ENCODE data around the gene FGF21.

The FGF21 gene

GRCh38 chr19:48795055-48795684 lies 39.8 kb downstream of the FGF21 start:
- H2AFZ ChIP-seq (ENCODE audit: low read depth, low read length): peak overlapping the region; percentile 15
- H3K9me3 ChIP-seq (ENCODE audit: low read length): peaks cover 2% of the 10 kb centered on the region
- no peaks in the 10 kb centered on the region for H3K36me3 ChIP-seq (ENCODE audit: insufficient read depth, low read length)
- H3K4me1 ChIP-seq (ENCODE audit: insufficient read depth, low read length): peaks cover 6% of the 10 kb centered on the region
- H3K27me3 ChIP-seq (ENCODE audit: insufficient read depth, low read length): no peaks in the 10 kb centered on the region
- H3K4me3 ChIP-seq (ENCODE audit: low read length): peak overlapping the region; percentile 77

- peaks cover 2% of the 10 kb centered on the region for H3K9me3 ChIP-seq (ENCODE audit: low read length)
- peaks cover 6% of the 10 kb centered on the region for H3K4me1 ChIP-seq (ENCODE audit: insufficient read depth, low read length)
- H3K4me3 ChIP-seq (ENCODE audit: low read length): no peak overlapping the region
- H2AFZ ChIP-seq (ENCODE audit: low read depth, low read length): no peak overlapping the region
- no peaks in the 10 kb centered on the region for H3K27me3 ChIP-seq (ENCODE audit: insufficient read depth, low read length)
- H3K36me3 ChIP-seq (ENCODE audit: insufficient read depth, low read length): no peaks in the 10 kb centered on the region
Measured at GRCh38 chr19:48795685-48796070, 40.4 kb downstream of the FGF21 start.

DNA sequence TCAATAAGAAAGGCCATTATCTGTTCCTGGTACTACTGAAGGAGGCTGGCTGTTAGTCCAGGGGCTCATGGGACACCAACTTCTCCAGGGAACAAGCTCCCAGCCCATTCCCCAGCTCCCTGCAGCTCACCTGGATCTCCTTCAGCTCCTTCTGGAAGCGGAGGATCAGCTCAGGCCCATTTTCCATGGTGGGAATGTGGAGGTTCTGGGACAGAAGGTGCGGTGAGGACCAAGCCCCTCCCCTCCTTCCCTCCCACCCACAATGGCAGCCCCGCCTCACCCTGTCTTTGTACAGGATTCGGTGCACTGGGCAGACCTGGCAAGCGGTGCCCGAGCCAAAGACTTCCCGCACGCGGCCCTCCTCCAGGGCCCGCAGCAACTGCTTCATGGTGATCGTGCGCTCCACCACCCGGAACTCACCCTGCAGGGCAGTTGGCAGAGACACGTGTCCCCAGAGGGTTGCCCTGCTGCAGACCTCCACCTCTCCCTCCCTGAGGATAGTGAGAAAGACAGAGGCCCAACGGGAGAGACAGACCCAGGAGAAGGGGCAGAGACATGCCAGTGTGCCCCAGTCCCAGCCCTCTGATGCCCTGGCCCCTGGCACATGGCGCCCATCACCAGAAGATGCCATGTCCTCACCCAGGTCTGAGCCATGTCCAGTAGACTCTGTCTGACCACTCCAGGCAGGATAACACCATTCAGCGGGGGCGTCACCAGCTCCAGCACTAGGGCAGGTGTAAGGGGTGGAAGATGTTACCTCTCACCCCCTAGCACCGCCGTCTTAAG lies 41.2 kb downstream of the FGF21 start:
- Histone ChIP-seq H3K4me3 (ENCODE audit: low read length) (no peak overlapping the region), H3K4me1 (ENCODE audit: insufficient read depth, low read length) (peaks cover 6% of the 10 kb centered on the region), H3K27me3 (ENCODE audit: insufficient read depth, low read length) (no peaks in the 10 kb centered on the region), H3K9me3 (ENCODE audit: low read length) (peaks cover 2% of the 10 kb centered on the region), H2AFZ (ENCODE audit: low read depth, low read length) (no peak overlapping the region), H3K36me3 (ENCODE audit: insufficient read depth, low read length) (no peaks in the 10 kb centered on the region)

- Histone ChIP-seq H3K9me3 (ENCODE audit: low read length) (peaks cover 2% of the 10 kb centered on the region), H3K36me3 (ENCODE audit: insufficient read depth, low read length) (no peaks in the 10 kb centered on the region), H2AFZ (ENCODE audit: low read depth, low read length) (no peak overlapping the region), H3K4me3 (ENCODE audit: low read length) (no peak overlapping the region), H3K4me1 (ENCODE audit: insufficient read depth, low read length) (peaks cover 6% of the 10 kb centered on the region), H3K27me3 (ENCODE audit: insufficient read depth, low read length) (no peaks in the 10 kb centered on the region)
Measured at GRCh38 chr19:48797103-48797502, 41.8 kb downstream of the FGF21 start.

DNA sequence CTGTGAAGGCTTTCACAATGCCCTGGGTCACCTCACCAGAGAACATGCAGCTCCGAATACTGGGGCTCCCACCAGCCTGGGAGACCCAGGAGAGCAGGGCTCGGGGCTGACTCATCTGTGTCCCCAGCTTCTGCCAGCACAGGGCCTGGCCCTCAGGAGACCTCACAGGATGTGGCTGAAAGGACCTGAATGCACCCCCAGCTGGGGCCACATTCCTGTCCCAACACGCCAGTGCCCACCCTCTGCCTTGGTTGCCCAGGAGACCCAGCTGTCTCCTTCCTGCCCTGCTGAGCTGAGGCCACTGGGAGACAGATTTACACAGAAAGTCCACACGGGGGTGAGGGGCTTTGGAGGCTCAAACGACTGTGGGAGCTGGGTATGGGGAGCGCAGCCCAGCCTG lies 43.6 kb downstream of the FGF21 start:
- Histone ChIP-seq H3K36me3 (ENCODE audit: insufficient read depth, low read length) (no peaks in the 10 kb centered on the region), H3K27me3 (ENCODE audit: insufficient read depth, low read length) (no peaks in the 10 kb centered on the region), H3K4me3 (ENCODE audit: low read length) (no peak overlapping the region), H3K4me1 (ENCODE audit: insufficient read depth, low read length) (peaks cover 6% of the 10 kb centered on the region), H2AFZ (ENCODE audit: low read depth, low read length) (no peak overlapping the region), H3K9me3 (ENCODE audit: low read length) (peaks cover 2% of the 10 kb centered on the region)

GRCh38 chr19:48799358-48800300 lies 44.3 kb downstream of the FGF21 start:
- Histone ChIP-seq H3K36me3 (ENCODE audit: insufficient read depth, low read length) (no peaks in the 10 kb centered on the region), H2AFZ (ENCODE audit: low read depth, low read length) (no peak overlapping the region), H3K27me3 (ENCODE audit: insufficient read depth, low read length) (no peaks in the 10 kb centered on the region), H3K9me3 (ENCODE audit: low read length) (peaks cover 2% of the 10 kb centered on the region), H3K4me1 (ENCODE audit: insufficient read depth, low read length) (peaks cover 6% of the 10 kb centered on the region), H3K4me3 (ENCODE audit: low read length) (no peak overlapping the region)

GRCh38 chr19:48802623-48803022 lies 47.3 kb downstream of the FGF21 start:
- Histone ChIP-seq H3K9me3 (ENCODE audit: low read length) (peaks cover 2% of the 10 kb centered on the region), H3K4me1 (ENCODE audit: insufficient read depth, low read length) (peaks cover 6% of the 10 kb centered on the region), H3K4me3 (ENCODE audit: low read length) (no peak overlapping the region), H3K27me3 (ENCODE audit: insufficient read depth, low read length) (no peaks in the 10 kb centered on the region), H2AFZ (ENCODE audit: low read depth, low read length) (no peak overlapping the region), H3K36me3 (ENCODE audit: insufficient read depth, low read length) (no peaks in the 10 kb centered on the region)

GRCh38 chr19:48804496-48804895 lies 49.2 kb downstream of the FGF21 start:
- H3K27me3 ChIP-seq (ENCODE audit: insufficient read depth, low read length): no peaks in the 10 kb centered on the region
- no peaks in the 10 kb centered on the region for H3K9me3 ChIP-seq (ENCODE audit: low read length)
- H3K36me3 ChIP-seq (ENCODE audit: insufficient read depth, low read length): no peaks in the 10 kb centered on the region
- no peaks in the 10 kb centered on the region for H3K4me1 ChIP-seq (ENCODE audit: insufficient read depth, low read length)
- H3K4me3 ChIP-seq (ENCODE audit: low read length): no peak overlapping the region
- H2AFZ ChIP-seq (ENCODE audit: low read depth, low read length): no peak overlapping the region

- Histone ChIP-seq H3K27me3 (ENCODE audit: insufficient read depth, low read length) (no peaks in the 10 kb centered on the region), H3K4me1 (ENCODE audit: insufficient read depth, low read length) (peaks cover 6% of the 10 kb centered on the region), H3K4me3 (ENCODE audit: low read length) (no peak overlapping the region), H3K9me3 (ENCODE audit: low read length) (no peaks in the 10 kb centered on the region), H3K36me3 (ENCODE audit: insufficient read depth, low read length) (no peaks in the 10 kb centered on the region), H2AFZ (ENCODE audit: low read depth, low read length) (no peak overlapping the region)
Measured at GRCh38 chr19:48805452-48805851, 50.1 kb downstream of the FGF21 start.

GRCh38 chr19:48806518-48806817 lies 51.1 kb downstream of the FGF21 start:
- H3K36me3 ChIP-seq (ENCODE audit: insufficient read depth, low read length): no peaks in the 10 kb centered on the region
- no peaks in the 10 kb centered on the region for H3K27me3 ChIP-seq (ENCODE audit: insufficient read depth, low read length)
- H3K4me1 ChIP-seq (ENCODE audit: insufficient read depth, low read length): peaks cover 6% of the 10 kb centered on the region
- H2AFZ ChIP-seq (ENCODE audit: low read depth, low read length): no peak overlapping the region
- no peaks in the 10 kb centered on the region for H3K9me3 ChIP-seq (ENCODE audit: low read length)
- no peak overlapping the region for H3K4me3 ChIP-seq (ENCODE audit: low read length)

- H3K27me3 ChIP-seq (ENCODE audit: insufficient read depth, low read length): no peaks in the 10 kb centered on the region
- no peak overlapping the region for H2AFZ ChIP-seq (ENCODE audit: low read depth, low read length)
- H3K36me3 ChIP-seq (ENCODE audit: insufficient read depth, low read length): no peaks in the 10 kb centered on the region
- no peak overlapping the region for H3K4me3 ChIP-seq (ENCODE audit: low read length)
- H3K4me1 ChIP-seq (ENCODE audit: insufficient read depth, low read length): peaks cover 6% of the 10 kb centered on the region
- H3K9me3 ChIP-seq (ENCODE audit: low read length): no peaks in the 10 kb centered on the region
Measured at GRCh38 chr19:48806818-48807589, 51.7 kb downstream of the FGF21 start.

DNA sequence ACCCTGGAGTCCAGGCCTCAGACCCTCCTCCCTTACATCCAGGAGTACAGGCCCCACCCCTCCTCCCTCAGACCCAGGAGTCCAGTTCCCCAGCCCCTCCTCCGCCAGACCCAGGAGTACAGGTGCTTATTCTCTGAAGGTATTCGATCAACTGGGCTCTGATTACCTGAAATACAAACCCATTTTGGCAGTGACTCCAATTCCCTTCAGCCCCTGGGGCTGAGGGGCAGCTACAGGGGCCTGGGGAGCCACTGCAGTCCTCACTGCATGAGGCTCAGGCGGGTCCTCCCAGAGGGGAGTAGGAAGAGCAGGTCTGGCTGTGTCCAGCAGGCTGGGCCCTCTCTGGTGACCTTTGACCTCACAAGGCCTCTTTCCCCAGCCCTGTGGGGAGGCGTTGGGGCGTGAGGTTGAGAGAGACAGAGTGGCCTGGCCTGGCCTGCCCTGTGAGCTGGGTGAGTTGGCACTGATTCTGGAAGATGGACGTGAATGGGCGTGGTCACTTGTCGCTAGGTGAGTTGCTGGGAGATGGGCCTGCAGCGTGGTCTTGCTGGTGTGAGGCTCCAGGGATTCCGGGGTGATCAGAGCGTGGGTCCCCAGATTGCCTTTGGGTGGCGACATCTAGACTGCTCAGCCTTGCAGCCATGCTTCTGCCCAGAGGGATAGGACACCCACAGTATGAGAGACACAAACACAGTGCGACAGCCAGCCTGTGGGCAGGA lies 52.4 kb downstream of the FGF21 start:
- Histone ChIP-seq H3K27me3 (ENCODE audit: insufficient read depth, low read length) (no peaks in the 10 kb centered on the region), H3K9me3 (ENCODE audit: low read length) (no peaks in the 10 kb centered on the region), H3K36me3 (ENCODE audit: insufficient read depth, low read length) (no peaks in the 10 kb centered on the region), H2AFZ (ENCODE audit: low read depth, low read length) (no peak overlapping the region), H3K4me1 (ENCODE audit: insufficient read depth, low read length) (peaks cover 6% of the 10 kb centered on the region), H3K4me3 (ENCODE audit: low read length) (no peak overlapping the region)

Measured in neuron (in vitro differentiated cells).